NCI-H1105 treated with DMSO at 0.1 percent for 48 hours (cell line): ENCODE data around the gene TNFRSF18.
"Not testable (repeated sequence)": the region's sequence is repeated elsewhere in the genome, so short reads cannot be mapped to it uniquely, and the experiment has no call there.

Experiments
- DNase-seq: peaks from one replicate; lab custom pipeline; 2025; lab: John Stamatoyannopoulos, UW

The TNFRSF18 gene

GRCh38 chr1:1206376-1206965, at the start of gene TNFRSF18:
Gene TNFRSF18, minus strand, starts transcription at chr1:1206592. Its CDS starts 21 bp downstream, at chr1:1206571.
- DNase-seq, result no peak

- DNase-seq, result no peak
Observed at GRCh38 chr1:1255611-1256010, 49.2 kb upstream of the TNFRSF18 start.

GRCh38 chr1:1255078-1255477, 48.7 kb upstream of the TNFRSF18 start:
- no peak for DNase-seq

GRCh38 chr1:1254667-1254998, 48.2 kb upstream of the TNFRSF18 start:
- no peak for DNase-seq

GRCh38 chr1:1253972-1254666, 47.7 kb upstream of the TNFRSF18 start:
- DNase-seq, result no peak

GRCh38 chr1:1253314-1253713, 46.9 kb upstream of the TNFRSF18 start:
- no peak for DNase-seq

- DNase-seq, result peak; percentile 87
Observed at GRCh38 chr1:1250786-1251284, 44.4 kb upstream of the TNFRSF18 start.

GRCh38 chr1:1248009-1248913, 41.9 kb upstream of the TNFRSF18 start:
- DNase-seq, result not testable (repeated sequence)

GRCh38 chr1:1247341-1247913, 41.0 kb upstream of the TNFRSF18 start:
- no peak for DNase-seq

- DNase-seq, result no peak
Observed at GRCh38 chr1:1246577-1247340, 40.4 kb upstream of the TNFRSF18 start, which contains the start of gene C1QTNF12. Gene C1QTNF12, minus strand, starts transcription at chr1:1246722. Its CDS starts 32 bp downstream, at chr1:1246690.

GRCh38 chr1:1245817-1246576, 39.6 kb upstream of the TNFRSF18 start:
- no peak for DNase-seq

- DNase-seq, result no peak
Observed at GRCh38 chr1:1245178-1245816, 38.9 kb upstream of the TNFRSF18 start.

- no peak for DNase-seq
Observed at GRCh38 chr1:1244192-1244811, 37.9 kb upstream of the TNFRSF18 start.

- DNase-seq, result no peak
Observed at GRCh38 chr1:1243807-1244191, 37.4 kb upstream of the TNFRSF18 start.

- no peak for DNase-seq
Observed at GRCh38 chr1:1243266-1243660, 36.9 kb upstream of the TNFRSF18 start.

- no peak for DNase-seq
Observed at GRCh38 chr1:1242461-1243265, 36.3 kb upstream of the TNFRSF18 start.

GRCh38 chr1:1241588-1242219, 35.3 kb upstream of the TNFRSF18 start:
- no peak for DNase-seq

GRCh38 chr1:1240822-1241587, 34.6 kb upstream of the TNFRSF18 start:
- DNase-seq, result no peak
